ENCODE measurements around the gene CFAP206. TPM values are rescaled to one million over a fixed set of nuclear protein-coding genes. Genes with fewer than 3 reads are reported as not detected.

Gene CFAP206
- total and polyA plus RNA-seq, 2 donors (not counting 3 experiments of a cell fraction or from before 2014, with no cell fraction given) = 0.15 to 0.20 TPM

GRCh38 chr6:87373377-87373776 is 34.4 kb upstream of the CFAP206 start:
- TF ChIP-seq JUN (IDR thresholded peaks at IDR 0.05; ENCODE audit: borderline replicate concordance, insufficient read depth, insufficient read length, low read depth) (no peak), POLR2AphosphoS5 (IDR thresholded peaks at IDR 0.05; ENCODE audit: insufficient read depth, low read depth, low read length) (no peak), MYC (IDR thresholded peaks at IDR 0.05; ENCODE audit: low read depth, low read length) (no peak), POLR2A (IDR thresholded peaks at IDR 0.05; ENCODE audit: low read depth, low read length) (no peak), EZH2 (IDR thresholded peaks at IDR 0.05; ENCODE audit: borderline replicate concordance, low read depth, low read length, severe bottlenecking) (no peak), MAX (IDR thresholded peaks at IDR 0.05; ENCODE audit: insufficient read depth, insufficient read length) (no peak), CTCF (IDR thresholded peaks at IDR 0.05; ENCODE audit: extremely low read depth in 1 of 2, insufficient read depth in 1 of 2, low read depth in 1 of 2, low read length in 2 of 2) (no peak), GATA2 (IDR thresholded peaks at IDR 0.05; ENCODE audit: insufficient read depth, insufficient read length, low read depth, low read length) (no peak), FOS (IDR thresholded peaks at IDR 0.05; ENCODE audit: borderline replicate concordance, insufficient read depth, low read length) (no peak)
- intact Hi-C loops (cut with micrococcal nuclease) = no loop called here
- dilution Hi-C loops (cut with MboI; ENCODE audit: extremely low pct_ligation_motif_present, low sequenced_read_pairs) = no loop called here
- BruUV-seq (replicated peaks) = no TSS peak
- no peaks in the 10 kb centered on the region for H3K79me2 ChIP-seq (ENCODE audit: control insufficient read depth, insufficient read depth, low read length)
- no peaks in the 10 kb centered on the region for H3K9me1 ChIP-seq (replicated peaks; ENCODE audit: control insufficient read depth, extremely low read depth, insufficient read depth, low read length)
- no peaks in the 10 kb centered on the region for H4K20me1 ChIP-seq (replicated peaks; ENCODE audit: control insufficient read depth, extremely low read depth, insufficient read depth, low read length)
- POLR2A ChIA-PET = no interaction called here
- no peak overlapping the region for H3K27ac ChIP-seq (ENCODE audit: insufficient read depth, low read depth, low read length)
- H2AFZ ChIP-seq (ENCODE audit: low read depth, low read length) = no peak overlapping the region
- DNase-seq (ENCODE audit: low read depth, low spot score) (no peak), FAIRE-seq (no peak)
- H3K4me1 ChIP-seq (ENCODE audit: control insufficient read depth, extremely low read depth, insufficient read depth, low read length) = no peaks in the 10 kb centered on the region
- H3K9ac ChIP-seq (replicated peaks; ENCODE audit: extremely low read depth, insufficient read depth, low read length) = no peak overlapping the region
- no peaks in the 10 kb centered on the region for H3K9me3 ChIP-seq (replicated peaks; ENCODE audit: control insufficient read depth, insufficient read depth, low read length)
- no peak overlapping the region for H3K4me3 ChIP-seq (replicated peaks in 1 of 3; ENCODE audit: insufficient read depth in 1 of 3, low read depth in 1 of 3, low read length in 3 of 3)
- CTCF ChIA-PET = no interaction called here
- no peaks in the 10 kb centered on the region for H3K27me3 ChIP-seq (ENCODE audit: control insufficient read depth in 2 of 2, insufficient read depth in 2 of 2, low read length in 2 of 2)
- no peaks in the 10 kb centered on the region for H3K36me3 ChIP-seq (ENCODE audit: control insufficient read depth in 2 of 2, extremely low read depth in 1 of 2, insufficient read depth in 2 of 2, low read length in 2 of 2)
- no peak overlapping the region for H3K4me2 ChIP-seq (ENCODE audit: insufficient read depth, low read length)

All from endothelial cell of umbilical vein (primary cell).